Gastroesophageal sphincter (tissue), 4 donors: ENCODE measurements around the gene FAM171A1. TPM values are rescaled to one million over a fixed set of nuclear protein-coding genes. Genes with fewer than 3 reads are reported as not detected.

Source experiments
- ATAC-seq: fragments of 150-250 bp; one replicate; pipeline ENCODE4 v1.9.1; 2016; ENCODE audit warnings: mild to moderate bottlenecking, moderate library complexity
- H3K27ac ChIP-seq, 4 donors: fragments of 200-600 bp; sonication (generic) in 3 of 4; 1 replicate in 3 of 4; 2 replicates in 1 of 4; pipeline ENCODE4 v1.5.1; 2016 to 2019
- H3K27me3 ChIP-seq: fragments of 200-600 bp; sonication (generic); one replicate; pipeline ENCODE4 v1.5.1; 2019
- H3K36me3 ChIP-seq, 2 donors: fragments of 200-600 bp; sonication (generic); one replicate each; pipeline ENCODE4 v1.5.1; 2019; ENCODE audit warnings: control low read depth in 1 of 2
- H3K4me1 ChIP-seq, 3 donors: fragments of 200-600 bp; sonication (generic); 1 replicate in 2 of 3; 2 replicates in 1 of 3; pipeline ENCODE4 v1.5.1; 2016 to 2019; ENCODE audit warnings: control low read depth in 2 of 3
- H3K4me3 ChIP-seq, 2 donors: fragments of 200-600 bp; sonication (generic); one replicate each; pipeline ENCODE4 v1.5.1; 2019; ENCODE audit warnings: mild to moderate bottlenecking in 1 of 2, moderate library complexity in 1 of 2
- H3K9me3 ChIP-seq, 3 donors: fragments of 200-600 bp; sonication (generic); one replicate each; pipeline ENCODE4 v1.5.1; 2017 to 2019; ENCODE audit warnings: control low read depth in 2 of 3
- EP300 ChIP-seq: sonication (generic); formaldehyde crosslinking; IDR thresholded peaks from one replicate; pipeline ENCODE4 v1.6.1; 2017; ENCODE audit warnings: antibody characterized with exemption, mild to moderate bottlenecking
- POLR2A ChIP-seq, 2 donors: fragments of 450-650 bp; IDR thresholded peaks; one replicate each; pipeline ENCODE4 v1.6.1; 2017; ENCODE audit warnings: antibody characterized with exemption in 2 of 2, mild to moderate bottlenecking in 2 of 2, moderate library complexity in 1 of 2
- POLR2AphosphoS5 ChIP-seq: sonication (generic); formaldehyde crosslinking; IDR thresholded peaks from one replicate; pipeline ENCODE4 v1.6.1; 2017; ENCODE audit warnings: antibody characterized with exemption
- WGBS, 2 donors: methylation state at CpG; one replicate each; pipeline ENCODE4 v1.1.5; 2018; ENCODE audit warnings: low coverage in 1 of 2; 5-methylcytosine and 5-hydroxymethylcytosine counted together
- total RNA-seq, 4 donors: library from RNA; depleted of rRNA; stranded (reverse); fragments of >200 nt; gene quantifications; one replicate each; pipeline ENCODE4 v1.1.0, GENCODE V29; 2016
- TF ChIP-seq, protein P1 (sequence below), 4 experiments: fragments of 200-600 bp in 2 of 4; fragments of 450-650 bp in 2 of 4; sonication (generic) in 1 of 4; IDR thresholded peaks; one replicate each; pipeline ENCODE4 v1.5.1; 2017 to 2019; ENCODE audit warnings: antibody characterized with exemption in 4 of 4, mild to moderate bottlenecking in 2 of 4, moderate library complexity in 2 of 4

FAM171A1 gene
- total RNA-seq, 4 donors from 2014 or later: 5.0 to 15.5 (median 13.6) TPM

DNA sequence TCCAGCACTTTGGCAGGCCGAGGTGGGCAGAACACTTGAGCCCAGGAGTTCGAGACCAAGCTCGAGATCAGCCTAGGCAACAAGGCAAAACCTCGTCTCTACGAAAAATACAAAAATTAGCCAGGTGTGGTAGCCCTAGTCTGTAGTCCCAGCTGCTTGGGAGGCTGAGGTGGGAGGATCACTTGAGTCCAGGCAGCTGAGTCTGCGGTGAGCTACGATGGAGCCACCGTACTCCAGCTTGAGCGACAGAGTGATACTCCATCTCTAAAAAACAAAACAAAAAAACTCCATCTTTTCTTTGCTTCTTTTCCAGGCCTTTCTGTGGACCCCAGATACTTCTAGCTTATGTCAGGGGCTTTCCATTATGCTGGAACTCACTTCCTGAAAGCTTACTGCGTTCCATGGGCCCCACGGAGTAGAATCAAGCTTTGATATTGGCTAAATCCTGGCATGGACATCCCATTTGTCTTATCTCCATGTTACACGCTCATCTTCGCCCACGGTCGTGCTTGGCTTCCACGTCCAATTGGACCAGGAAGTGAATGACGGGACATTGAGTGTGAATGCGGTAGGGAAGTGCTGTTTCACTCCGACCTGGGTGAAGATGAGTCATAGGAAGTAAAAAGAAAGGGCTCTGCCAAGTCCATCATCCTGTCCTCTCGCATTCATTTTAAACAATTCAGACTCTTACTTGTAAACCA is 45.7 kb downstream of the FAM171A1 start:
- ATAC-seq: peak; percentile 73
- Histone ChIP-seq H3K27ac (peak overlapping the region in 3 of 4 donors; percentile 52 to 69 (median 58)), H3K4me3 (no peak overlapping the region), H3K36me3 (no peaks in the 10 kb centered on the region), H3K9me3 (no peaks in the 10 kb centered on the region), H3K27me3 (no peaks in the 10 kb centered on the region), H3K4me1 (peaks cover 0 to 53% (median 8%) of the 10 kb centered on the region in 3 donors)
- TF ChIP-seq EP300 (no peak), POLR2A (IDR thresholded peaks at IDR 0.05) (no peak), POLR2AphosphoS5 (no peak)
- TF ChIP-seq, protein P1, sequence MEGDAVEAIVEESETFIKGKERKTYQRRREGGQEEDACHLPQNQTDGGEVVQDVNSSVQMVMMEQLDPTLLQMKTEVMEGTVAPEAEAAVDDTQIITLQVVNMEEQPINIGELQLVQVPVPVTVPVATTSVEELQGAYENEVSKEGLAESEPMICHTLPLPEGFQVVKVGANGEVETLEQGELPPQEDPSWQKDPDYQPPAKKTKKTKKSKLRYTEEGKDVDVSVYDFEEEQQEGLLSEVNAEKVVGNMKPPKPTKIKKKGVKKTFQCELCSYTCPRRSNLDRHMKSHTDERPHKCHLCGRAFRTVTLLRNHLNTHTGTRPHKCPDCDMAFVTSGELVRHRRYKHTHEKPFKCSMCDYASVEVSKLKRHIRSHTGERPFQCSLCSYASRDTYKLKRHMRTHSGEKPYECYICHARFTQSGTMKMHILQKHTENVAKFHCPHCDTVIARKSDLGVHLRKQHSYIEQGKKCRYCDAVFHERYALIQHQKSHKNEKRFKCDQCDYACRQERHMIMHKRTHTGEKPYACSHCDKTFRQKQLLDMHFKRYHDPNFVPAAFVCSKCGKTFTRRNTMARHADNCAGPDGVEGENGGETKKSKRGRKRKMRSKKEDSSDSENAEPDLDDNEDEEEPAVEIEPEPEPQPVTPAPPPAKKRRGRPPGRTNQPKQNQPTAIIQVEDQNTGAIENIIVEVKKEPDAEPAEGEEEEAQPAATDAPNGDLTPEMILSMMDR (IDR thresholded peaks at IDR 0.05): no peak
- WGBS, 2 donors: 49 to 78% methylated on average over 8 to 14 of the region's 20 CpGs

DNA sequence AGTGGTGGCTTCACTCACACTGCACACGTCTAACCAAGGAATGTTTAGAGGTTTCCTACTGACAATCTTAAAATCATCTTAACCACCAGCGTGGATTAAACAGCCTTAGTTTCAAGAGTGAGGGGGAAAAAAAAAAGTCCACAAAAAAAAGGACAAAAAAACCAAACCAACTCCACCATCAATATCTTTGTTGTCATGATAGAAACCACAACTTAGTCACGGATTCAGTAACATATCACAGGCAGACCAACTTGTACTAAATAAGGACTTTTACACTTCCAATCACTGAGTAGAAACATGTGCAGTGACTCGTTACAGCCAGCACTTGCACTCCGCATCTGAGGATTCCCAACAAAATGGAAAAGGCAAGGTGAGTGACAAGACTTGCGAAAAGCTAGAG is 46.5 kb downstream of the FAM171A1 start:
- no peak for ATAC-seq
- TF ChIP-seq, protein P1 (IDR thresholded peaks at IDR 0.05): no peak
- TF ChIP-seq POLR2AphosphoS5: no peak
- no peak for TF ChIP-seq POLR2A (IDR thresholded peaks at IDR 0.05)
- no peak for TF ChIP-seq EP300
- 70 to 73% methylated on average over 5 to 6 of the region's 6 CpGs for WGBS, 2 donors

DNA sequence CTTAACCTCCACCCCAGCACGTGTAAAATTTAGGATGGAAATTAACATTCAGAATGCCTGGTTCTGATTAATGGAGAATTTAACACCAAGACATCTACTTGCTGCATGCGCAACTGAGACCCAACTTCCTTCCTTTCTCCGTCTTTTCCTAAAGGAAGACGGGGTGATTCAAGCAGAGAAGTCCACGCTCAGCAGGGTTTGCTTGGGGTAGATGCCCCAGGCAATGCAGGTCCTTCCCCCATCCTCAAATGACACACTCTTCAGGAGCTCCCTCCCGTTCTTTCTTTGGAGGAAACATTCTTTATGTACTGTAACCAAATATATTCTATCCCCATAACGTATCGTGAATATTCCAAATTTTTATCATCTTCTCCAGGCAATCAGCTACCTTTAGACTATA is 47.0 kb downstream of the FAM171A1 start:
- no peak for ATAC-seq
- H3K4me1 ChIP-seq: peaks cover 0 to 54% (median 8%) of the 10 kb centered on the region in 3 donors
- WGBS, 2 donors: 84 to 85% methylated on average over 7 to 8 of the region's 8 CpGs
- H3K27me3 ChIP-seq: no peaks in the 10 kb centered on the region
- H3K4me3 ChIP-seq: no peak overlapping the region
- H3K27ac ChIP-seq: no peak overlapping the region
- no peaks in the 10 kb centered on the region for H3K36me3 ChIP-seq
- no peaks in the 10 kb centered on the region for H3K9me3 ChIP-seq
- TF ChIP-seq, protein P1 (IDR thresholded peaks at IDR 0.05): no peak
- no peak for TF ChIP-seq POLR2AphosphoS5
- TF ChIP-seq POLR2A (IDR thresholded peaks at IDR 0.05): no peak
- no peak for TF ChIP-seq EP300

More for the DNA sequence above, 46.5 kb downstream of the FAM171A1 start:
- peaks cover 0 to 54% (median 8%) of the 10 kb centered on the region in 3 donors for H3K4me1 ChIP-seq
- no peaks in the 10 kb centered on the region for H3K27me3 ChIP-seq
- no peaks in the 10 kb centered on the region for H3K36me3 ChIP-seq
- peak overlapping the region in 2 of 4 donors; percentile 52 to 58 for H3K27ac ChIP-seq
- no peaks in the 10 kb centered on the region for H3K9me3 ChIP-seq
- no peak overlapping the region for H3K4me3 ChIP-seq

DNA sequence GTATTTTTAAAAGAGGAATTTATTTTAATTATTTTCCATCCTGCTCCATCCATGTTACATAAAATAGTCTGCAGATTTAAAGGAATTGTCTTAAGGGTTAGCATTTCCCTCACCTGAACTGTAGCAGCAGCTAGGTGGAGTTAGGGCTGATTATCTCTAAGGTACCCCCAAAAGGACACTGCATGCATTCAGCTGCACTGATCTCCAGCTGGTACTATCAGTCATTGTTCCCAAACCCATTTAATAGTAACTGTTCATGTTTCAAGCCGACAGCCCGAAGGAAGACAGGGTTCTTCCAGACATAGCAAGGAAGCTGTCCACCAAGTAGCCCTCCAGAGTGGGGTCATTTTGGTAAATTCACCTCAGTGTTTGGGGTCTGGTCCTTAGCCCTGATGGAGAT is 48.7 kb downstream of the FAM171A1 start:
- H3K4me1 ChIP-seq: peaks cover 0 to 54% (median 8%) of the 10 kb centered on the region in 3 donors
- no peaks in the 10 kb centered on the region for H3K36me3 ChIP-seq
- no peaks in the 10 kb centered on the region for H3K27me3 ChIP-seq
- TF ChIP-seq, protein P1 (IDR thresholded peaks at IDR 0.05): no peak
- TF ChIP-seq POLR2A (IDR thresholded peaks at IDR 0.05) (no peak), POLR2AphosphoS5 (no peak), EP300 (no peak)
- 20 to 22% methylated on average over 1 to 2 of the region's 2 CpGs for WGBS, 2 donors
- no peak overlapping the region for H3K4me3 ChIP-seq
- no peak for ATAC-seq
- H3K9me3 ChIP-seq: no peaks in the 10 kb centered on the region
- H3K27ac ChIP-seq: no peak overlapping the region
